CD14-positive monocyte (primary cell): ENCODE results near the gene SLMAP. TPM values are rescaled to one million over a fixed set of nuclear protein-coding genes. Genes with fewer than 3 reads are reported as not detected.

Source experiments
- DNase-seq, 3 donors: peaks; one replicate each; pipeline ENCODE4 v3.0.0-alpha.2; 2011 to 2022
- H2AFZ ChIP-seq: 2 replicates; pipeline ENCODE4 v1.6.0; 2012; ENCODE audit warnings: mild to moderate bottlenecking, low read depth, low read length, inconsistent platforms; ENCODE audit not compliant: insufficient read depth, poor library complexity, severe bottlenecking
- H3K27ac ChIP-seq, 2 donors: 1 replicate in 1 of 2; 2 replicates in 1 of 2; pipeline ENCODE4 v1.5.1; 2012 to 2013; ENCODE audit warnings: low read length in 2 of 2, control low read depth in 1 of 2, inconsistent platforms in 1 of 2, low read depth in 1 of 2, mild to moderate bottlenecking in 1 of 2
- H3K27me3 ChIP-seq, 2 donors: one replicate each; pipeline versions ENCODE4 v1.6.0 to v1.6.1; 2011 to 2013; ENCODE audit warnings: low read length in 2 of 2; ENCODE audit not compliant: control insufficient read depth in 2 of 2, insufficient read depth in 2 of 2
- H3K36me3 ChIP-seq, 2 donors: replicated peaks in 1 of 2; 1 replicate in 1 of 2; 2 replicates in 1 of 2; pipeline versions ENCODE4 v1.5.1 to v1.6.1; 2012 to 2013; ENCODE audit warnings: low read length in 2 of 2, control low read depth in 1 of 2, inconsistent platforms in 1 of 2, mild to moderate bottlenecking in 1 of 2; ENCODE audit not compliant: insufficient read depth in 2 of 2, control insufficient read depth in 1 of 2
- H3K4me1 ChIP-seq, 2 donors: 1 replicate in 1 of 2; 2 replicates in 1 of 2; pipeline versions ENCODE4 v1.5.1 to v1.6.1; 2012 to 2013; ENCODE audit warnings: low read length in 2 of 2, control low read depth in 1 of 2, inconsistent platforms in 1 of 2, mild to moderate bottlenecking in 1 of 2, moderate library complexity in 1 of 2; ENCODE audit not compliant: insufficient read depth in 2 of 2, control insufficient read depth in 1 of 2
- H3K4me2 ChIP-seq: replicated peaks from 2 replicates; pipeline ENCODE3; 2012; ENCODE audit warnings: low read length, moderate library complexity, mild to moderate bottlenecking; ENCODE audit not compliant: poor library complexity, severe bottlenecking; ENCODE audit errors: extremely low read depth
- H3K4me3 ChIP-seq, 3 experiments: fragments of 200-600 bp in 1 of 3; sonication (generic) in 1 of 3; replicated peaks in 1 of 3; 1 replicate in 2 of 3; 2 replicates in 1 of 3; pipeline ENCODE4 v1.5.1; 2011 to 2013; ENCODE audit warnings: low read length in 3 of 3, mild to moderate bottlenecking in 3 of 3, control low read depth in 2 of 3, low read depth in 2 of 3, inconsistent platforms in 1 of 3, moderate library complexity in 1 of 3
- H3K79me2 ChIP-seq: 2 replicates; pipeline ENCODE4 v1.6.0; 2012; ENCODE audit warnings: mild to moderate bottlenecking, control low read depth, inconsistent platforms, low read length, moderate library complexity; ENCODE audit not compliant: insufficient read depth
- H3K9ac ChIP-seq: 2 replicates; pipeline ENCODE4 v1.6.0; 2017; ENCODE audit warnings: low read length, mild to moderate bottlenecking; ENCODE audit not compliant: insufficient read depth, poor library complexity, severe bottlenecking
- H3K9me3 ChIP-seq, 2 donors: replicated peaks in 1 of 2; 1 replicate in 1 of 2; 2 replicates in 1 of 2; pipeline versions ENCODE4 v1.5.1 to v1.6.1; 2012 to 2013; ENCODE audit warnings: low read length in 2 of 2, control low read depth in 1 of 2; ENCODE audit not compliant: control insufficient read depth in 1 of 2, insufficient read depth in 1 of 2
- H4K20me1 ChIP-seq: 2 replicates; pipeline ENCODE4 v1.6.0; 2012; ENCODE audit warnings: mild to moderate bottlenecking, low read length, control low read depth, moderate library complexity; ENCODE audit not compliant: insufficient read depth
- H3K27ac Mint-ChIP-seq, 7 donors: one replicate each; pipeline ENCODE4 v1.8.0; 2020; ENCODE audit warnings: mild to moderate bottlenecking in 7 of 7, mixed read lengths in 7 of 7, moderate library complexity in 6 of 7, inconsistent platforms in 2 of 7
- H3K27me3 Mint-ChIP-seq, 3 donors: one replicate each; pipeline ENCODE4 v1.8.0; 2021 to 2022; ENCODE audit warnings: low read depth in 3 of 3, mild to moderate bottlenecking in 3 of 3, mixed read lengths in 3 of 3, moderate library complexity in 3 of 3, inconsistent platforms in 1 of 3
- H3K36me3 Mint-ChIP-seq, 2 donors: one replicate each; pipeline ENCODE4 v1.8.0; 2020; ENCODE audit warnings: mixed read lengths in 2 of 2, inconsistent platforms in 1 of 2, mild to moderate bottlenecking in 1 of 2
- H3K4me1 Mint-ChIP-seq: one replicate; pipeline ENCODE4 v1.8.0; 2020; ENCODE audit warnings: mild to moderate bottlenecking, mixed read lengths
- H3K4me3 Mint-ChIP-seq, 2 donors: one replicate each; pipeline ENCODE4 v1.8.0; 2020; ENCODE audit warnings: mild to moderate bottlenecking in 2 of 2, mixed read lengths in 2 of 2, moderate library complexity in 1 of 2
- H3K9me3 Mint-ChIP-seq, 7 donors: one replicate each; pipeline ENCODE4 v1.8.0; 2020 to 2022; ENCODE audit warnings: mixed read lengths in 7 of 7, mild to moderate bottlenecking in 6 of 7, moderate library complexity in 6 of 7, inconsistent platforms in 2 of 7
- CTCF ChIP-seq: fragments of 200-600 bp; IDR thresholded peaks from one replicate; pipeline ENCODE4 v1.8.0; 2022; ENCODE audit warnings: antibody characterized with exemption, mild to moderate bottlenecking
- WGBS: methylation state at CpG from one replicate; pipeline ENCODE4 v1.1.5; 2013; ENCODE audit warnings: missing lambda C conversion rate; ENCODE audit not compliant: insufficient coverage; 5-methylcytosine and 5-hydroxymethylcytosine counted together
- intact Hi-C, 2 donors: fragments of 100-400 bp; cut with micrococcal nuclease; formaldehyde crosslinking; loops; one replicate each; pipeline versions ENCODE4 v1.15.0 to v1.15.1; 2023
- polyA plus RNA-seq, 3 donors: library from polyadenylated mRNA; depleted of rRNA in 1 of 3; unstranded in 2 of 3; stranded (reverse) in 1 of 3; fragments of 300-500 nt in 2 of 3; fragments of >200 nt in 1 of 3; fragmentation: Illumina TruSeq in 2 of 3; gene quantifications; 1 replicate in 2 of 3; 2 replicates in 1 of 3; pipeline ENCODE4 v1.2.3, GENCODE V29; 2012 to 2021

Gene SLMAP
- polyA plus RNA-seq, 3 donors, result 12.3 to 17.6 (median 16.1) TPM

- H3K79me2 ChIP-seq, result no peaks in the 10 kb centered on the region
- H3K36me3 Mint-ChIP-seq, result no peaks in the 10 kb centered on the region
- no peak overlapping the region for H2AFZ ChIP-seq
- no peaks in the 10 kb centered on the region for H4K20me1 ChIP-seq
- H3K4me1 Mint-ChIP-seq, result peaks cover 25% of the 10 kb centered on the region
- WGBS, result no CpG with 5 or more reads among the region's 5 CpGs
- no peaks in the 10 kb centered on the region for H3K27me3 Mint-ChIP-seq
- no peak overlapping the region for H3K4me2 ChIP-seq
- H3K27ac Mint-ChIP-seq, result no peak overlapping the region
- no peaks in the 10 kb centered on the region for H3K9me3 Mint-ChIP-seq
- H3K4me1 ChIP-seq, result peaks cover 13 to 25% of the 10 kb centered on the region in 2 donors
- no peak for TF ChIP-seq CTCF
- no peak overlapping the region for H3K4me3 Mint-ChIP-seq
- H3K9ac ChIP-seq, result no peak overlapping the region
- H3K36me3 ChIP-seq, result no peaks in the 10 kb centered on the region
- DNase-seq, result no peak
- H3K9me3 ChIP-seq, result no peaks in the 10 kb centered on the region
- no peak overlapping the region for H3K4me3 ChIP-seq
- no peak overlapping the region for H3K27ac ChIP-seq
- intact Hi-C loops, result no loop called here
- no peaks in the 10 kb centered on the region for H3K27me3 ChIP-seq
Measured at GRCh38 chr3:57946970-57947381, 190.9 kb downstream of the SLMAP start.

- intact Hi-C loops, result no loop called here
- 93% methylated on average over 9 of the region's 12 CpGs for WGBS
- no peaks in the 10 kb centered on the region for H3K27me3 Mint-ChIP-seq
- Histone ChIP-seq H3K27me3 (no peaks in the 10 kb centered on the region), H3K9me3 (no peaks in the 10 kb centered on the region), H3K9ac (no peak overlapping the region), H3K4me3 (no peak overlapping the region), H3K4me2 (no peak overlapping the region), H4K20me1 (no peaks in the 10 kb centered on the region), H2AFZ (no peak overlapping the region), H3K27ac (no peak overlapping the region), H3K36me3 (no peaks in the 10 kb centered on the region), H3K79me2 (no peaks in the 10 kb centered on the region), H3K4me1 (peaks cover 16 to 36% of the 10 kb centered on the region in 2 donors)
- H3K4me1 Mint-ChIP-seq, result peaks cover 37% of the 10 kb centered on the region
- H3K9me3 Mint-ChIP-seq, result no peaks in the 10 kb centered on the region
- no peaks in the 10 kb centered on the region for H3K36me3 Mint-ChIP-seq
- no peak overlapping the region for H3K4me3 Mint-ChIP-seq
- DNase-seq, result no peak
- no peak overlapping the region for H3K27ac Mint-ChIP-seq
- TF ChIP-seq CTCF, result no peak
Measured at GRCh38 chr3:57948080-57948671, 192.1 kb downstream of the SLMAP start.
